HCEC 1CT (cell line): Measurements from ENCODE around the gene EDAR.

Source experiments
- DNase-seq: peaks from one replicate; pipeline ENCODE4 v3.0.0-alpha.2; 2017

Gene EDAR

GRCh38 chr2:108923019-108923700 lies 65.9 kb downstream of the EDAR start:
- no peak for DNase-seq

- DNase-seq: peak; percentile 40
Observed at GRCh38 chr2:108922141-108922915, 66.7 kb downstream of the EDAR start.

- no peak for DNase-seq
Observed at GRCh38 chr2:108921096-108922030, 67.7 kb downstream of the EDAR start.

- DNase-seq: no peak
Observed at GRCh38 chr2:108920686-108921085, 68.3 kb downstream of the EDAR start.

GRCh38 chr2:108919571-108920373 lies 69.2 kb downstream of the EDAR start:
- DNase-seq: no peak

GRCh38 chr2:108918941-108919341 lies 70.1 kb downstream of the EDAR start:
- DNase-seq: no peak

GRCh38 chr2:108918156-108918874 lies 70.7 kb downstream of the EDAR start:
- DNase-seq: no peak

GRCh38 chr2:108917526-108917925 lies 71.5 kb downstream of the EDAR start:
- DNase-seq: no peak

- DNase-seq: no peak
Observed at GRCh38 chr2:108916796-108917421, 72.1 kb downstream of the EDAR start.

- DNase-seq: no peak
Observed at GRCh38 chr2:108916122-108916795, 72.8 kb downstream of the EDAR start.

GRCh38 chr2:108912629-108912902 lies 76.5 kb downstream of the EDAR start:
- no peak for DNase-seq

GRCh38 chr2:108911807-108912628 lies 77.0 kb downstream of the EDAR start:
- DNase-seq: no peak

- no peak for DNase-seq
Observed at GRCh38 chr2:108911401-108911800, 77.6 kb downstream of the EDAR start.

- no peak for DNase-seq
Observed at GRCh38 chr2:108910541-108911396, 78.3 kb downstream of the EDAR start.

- no peak for DNase-seq
Observed at GRCh38 chr2:108910011-108910431, 79.0 kb downstream of the EDAR start.

- no peak for DNase-seq
Observed at GRCh38 chr2:108909275-108909823, 79.7 kb downstream of the EDAR start.

- no peak for DNase-seq
Observed at GRCh38 chr2:108908713-108909070, 80.3 kb downstream of the EDAR start.

GRCh38 chr2:108907822-108908712 lies 81.0 kb downstream of the EDAR start:
- no peak for DNase-seq
